H9 (cell line): ENCODE results near the gene AK5. TPM values are rescaled to one million over a fixed set of nuclear protein-coding genes. Genes with fewer than 3 reads are reported as not detected.

Source experiments
- DNase-seq: peaks from one replicate; pipeline ENCODE4 v3.0.0-alpha.2; 2017
- H2AFZ ChIP-seq: one replicate; pipeline ENCODE4 v1.6.1; 2013; ENCODE audit warnings: mild to moderate bottlenecking, low read length, control low read depth, moderate library complexity
- H2AK5ac ChIP-seq: 2 replicates; pipeline ENCODE4 v1.6.1; 2013; ENCODE audit warnings: low read length, control low read depth, mixed read lengths; ENCODE audit not compliant: insufficient read length
- H2BK120ac ChIP-seq: one replicate; pipeline ENCODE4 v1.6.1; 2013; ENCODE audit warnings: low read depth, mild to moderate bottlenecking, low read length, control low read depth, inconsistent platforms; ENCODE audit not compliant: poor library complexity, severe bottlenecking
- H2BK12ac ChIP-seq: 2 replicates; pipeline ENCODE4 v1.6.1; 2013; ENCODE audit warnings: low read length, control low read depth, mixed read lengths, low read depth; ENCODE audit not compliant: insufficient read length
- H2BK15ac ChIP-seq: 2 replicates; pipeline ENCODE4 v1.6.1; 2013; ENCODE audit warnings: low read depth, low read length, control low read depth
- H2BK20ac ChIP-seq: one replicate; pipeline ENCODE4 v1.6.1; 2013; ENCODE audit warnings: low read depth, mild to moderate bottlenecking, low read length, control low read depth, inconsistent platforms; ENCODE audit not compliant: poor library complexity, severe bottlenecking
- H2BK5ac ChIP-seq: 2 replicates; pipeline ENCODE4 v1.6.1; 2013; ENCODE audit warnings: low read length, control low read depth, mixed read lengths; ENCODE audit not compliant: insufficient read length
- H3K14ac ChIP-seq: 2 replicates; pipeline ENCODE4 v1.6.1; 2013; ENCODE audit warnings: low read length, control low read depth; ENCODE audit not compliant: insufficient read depth
- H3K18ac ChIP-seq: 2 replicates; pipeline ENCODE4 v1.6.1; 2013; ENCODE audit warnings: low read depth, mild to moderate bottlenecking, mixed read lengths, low read length, control low read depth; ENCODE audit not compliant: insufficient read length
- H3K23ac ChIP-seq: 2 replicates; pipeline ENCODE4 v1.6.1; 2013; ENCODE audit warnings: low read length, control low read depth, mixed read lengths, low read depth; ENCODE audit not compliant: insufficient read length
- H3K23me2 ChIP-seq: 2 replicates; pipeline ENCODE4 v1.6.1; 2013; ENCODE audit warnings: low read depth, mild to moderate bottlenecking, mixed read lengths, low read length, control low read depth; ENCODE audit not compliant: insufficient read length, poor library complexity, severe bottlenecking
- H3K27ac ChIP-seq: 2 replicates; pipeline ENCODE4 v1.5.1; 2013; ENCODE audit warnings: low read length, control low read depth, mixed read lengths, low read depth; ENCODE audit not compliant: insufficient read length
- H3K27me3 ChIP-seq: 2 replicates; pipeline ENCODE4 v1.6.1; 2013; ENCODE audit warnings: low read length, control low read depth, inconsistent platforms; ENCODE audit not compliant: insufficient read depth
- H3K4ac ChIP-seq: 2 replicates; pipeline ENCODE4 v1.6.1; 2013; ENCODE audit warnings: low read depth, mild to moderate bottlenecking, control low read depth, inconsistent platforms, low read length, moderate library complexity
- H3K4me1 ChIP-seq: 2 replicates; pipeline ENCODE4 v1.6.1; 2013; ENCODE audit warnings: low read length, control low read depth, inconsistent platforms; ENCODE audit not compliant: insufficient read depth
- H3K4me2 ChIP-seq: 2 replicates; pipeline ENCODE4 v1.6.1; 2013; ENCODE audit warnings: low read length, control low read depth, mixed read lengths; ENCODE audit not compliant: insufficient read length, insufficient read depth
- H3K56ac ChIP-seq: 2 replicates; pipeline ENCODE4 v1.6.1; 2013; ENCODE audit warnings: low read depth, mild to moderate bottlenecking, mixed read lengths, low read length, control low read depth; ENCODE audit not compliant: insufficient read length
- H3K79me1 ChIP-seq: 2 replicates; pipeline ENCODE4 v1.6.1; 2013; ENCODE audit warnings: low read depth, mild to moderate bottlenecking, moderate library complexity, low read length, control low read depth, inconsistent platforms; ENCODE audit not compliant: insufficient read depth, poor library complexity, severe bottlenecking
- H3K79me2 ChIP-seq: 2 replicates; pipeline ENCODE4 v1.6.1; 2013; ENCODE audit warnings: low read length, control low read depth, inconsistent platforms; ENCODE audit not compliant: insufficient read depth
- H3K9ac ChIP-seq: 2 replicates; pipeline ENCODE4 v1.6.1; 2013; ENCODE audit warnings: low read length, control low read depth, mixed read lengths; ENCODE audit not compliant: insufficient read length; ENCODE audit errors: extremely low read depth
- H3K9me3 ChIP-seq: one replicate; pipeline ENCODE4 v1.6.1; 2013; ENCODE audit warnings: low read depth, low read length, inconsistent platforms; ENCODE audit not compliant: control insufficient read depth
- H3T11ph ChIP-seq: one replicate; pipeline ENCODE4 v1.6.1; 2013; ENCODE audit warnings: mild to moderate bottlenecking, low read length, control low read depth, inconsistent platforms
- H4K20me1 ChIP-seq: one replicate; pipeline ENCODE4 v1.6.1; 2013; ENCODE audit not compliant: control insufficient read depth, insufficient read length, insufficient read depth
- H4K5ac ChIP-seq: 2 replicates; pipeline ENCODE4 v1.6.1; 2013; ENCODE audit warnings: low read depth, mild to moderate bottlenecking, mixed read lengths, low read length, control low read depth; ENCODE audit not compliant: insufficient read length
- H4K8ac ChIP-seq: replicated peaks from 2 replicates; pipeline ENCODE4 v1.6.1; 2013; ENCODE audit warnings: low read length, control low read depth, mixed read lengths, low read depth; ENCODE audit not compliant: insufficient read length
- H4K91ac ChIP-seq: 2 replicates; pipeline ENCODE4 v1.6.1; 2013; ENCODE audit warnings: low read depth, mild to moderate bottlenecking, moderate library complexity, mixed read lengths, low read length, control low read depth; ENCODE audit not compliant: insufficient read length
- H3K27ac Mint-ChIP-seq, 3 experiments: 2 replicates in 2 of 3; 3 replicates in 1 of 3; pipeline ENCODE4 v1.8.0; 2020 to 2021; ENCODE audit warnings: mixed read lengths in 3 of 3, mild to moderate bottlenecking in 1 of 3, moderate library complexity in 1 of 3
- H3K27me3 Mint-ChIP-seq: 2 replicates; pipeline ENCODE4 v1.8.0; 2021; ENCODE audit warnings: low read depth, mild to moderate bottlenecking, moderate library complexity, mixed read lengths
- H3K36me3 Mint-ChIP-seq, 3 experiments: 2 replicates in 2 of 3; 3 replicates in 1 of 3; pipeline ENCODE4 v1.8.0; 2020 to 2021; ENCODE audit warnings: low read depth in 3 of 3, mixed read lengths in 3 of 3; ENCODE audit not compliant: insufficient read depth in 1 of 3
- H3K4me1 Mint-ChIP-seq, 2 experiments: 2 replicates each; pipeline ENCODE4 v1.8.0; 2020; ENCODE audit warnings: mixed read lengths in 2 of 2
- H3K4me3 Mint-ChIP-seq, 2 experiments: 2 replicates in 1 of 2; 3 replicates in 1 of 2; pipeline ENCODE4 v1.8.0; 2020 to 2021; ENCODE audit warnings: mild to moderate bottlenecking in 2 of 2, mixed read lengths in 2 of 2, moderate library complexity in 1 of 2
- H3K9me3 Mint-ChIP-seq, 2 experiments: 2 replicates in 1 of 2; 3 replicates in 1 of 2; pipeline ENCODE4 v1.8.0; 2020; ENCODE audit warnings: mild to moderate bottlenecking in 2 of 2, mixed read lengths in 2 of 2, moderate library complexity in 1 of 2
- WGBS: extraction: QIAGEN DNeasy Blood & Tissue Kit; methylation state at CpG from one replicate; pipeline ENCODE4 v1.1.7; 2013; ENCODE audit warnings: missing lambda C conversion rate, low lambda C conversion rate, mixed read lengths; ENCODE audit not compliant: insufficient read length; ENCODE audit errors: extremely low coverage; 5-methylcytosine and 5-hydroxymethylcytosine counted together
- total RNA-seq: library from RNA; stranded (reverse); gene quantifications from 2 replicates; pipeline ENCODE4 v1.2.1, GENCODE V29; 2021
- TF ChIP-seq, protein P1 (sequence below): fragments of 200-600 bp; sonication (generic); conservative IDR thresholded peaks from 3 replicates; pipeline ENCODE4 v1.8.0; 2021; ENCODE audit warnings: antibody characterized with exemption, mild to moderate bottlenecking

AK5 gene
- total RNA-seq, 1 experiment from 2014 or later = 2.5 TPM

GRCh38 chr1:77430966-77431690 lies 149.3 kb downstream of the AK5 start:
- Histone ChIP-seq H4K91ac (no peak overlapping the region), H3K4me2 (no peak overlapping the region), H3K79me1 (no peaks in the 10 kb centered on the region), H3K9ac (no peak overlapping the region), H2AFZ (no peak overlapping the region), H2BK15ac (no peak overlapping the region), H3K18ac (no peak overlapping the region), H3K27ac (no peak overlapping the region), H3K23me2 (no peaks in the 10 kb centered on the region), H3K4me1 (no peaks in the 10 kb centered on the region), H3K79me2 (no peaks in the 10 kb centered on the region), H2BK12ac (no peak overlapping the region), H3K23ac (no peak overlapping the region), H3T11ph (no peak overlapping the region), H3K4ac (no peak overlapping the region), H2BK5ac (no peak overlapping the region), H3K27me3 (no peaks in the 10 kb centered on the region), H4K20me1 (no peaks in the 10 kb centered on the region), H2BK120ac (no peak overlapping the region), H2AK5ac (no peak overlapping the region), H3K56ac (no peak overlapping the region), H4K8ac (no peak overlapping the region), H2BK20ac (no peak overlapping the region), H3K14ac (no peak overlapping the region), H4K5ac (no peak overlapping the region), H3K9me3 (no peaks in the 10 kb centered on the region)
- Mint-ChIP-seq H3K9me3 (peaks cover 0 to 4% of the 10 kb centered on the region in 2 experiments; a peak in 2 of 5 replicates), H3K4me3 (no peak overlapping the region), H3K27ac (no peak overlapping the region), H3K27me3 (no peaks in the 10 kb centered on the region), H3K4me1 (no peaks in the 10 kb centered on the region), H3K36me3 (no peaks in the 10 kb centered on the region)
- TF ChIP-seq, protein P1, sequence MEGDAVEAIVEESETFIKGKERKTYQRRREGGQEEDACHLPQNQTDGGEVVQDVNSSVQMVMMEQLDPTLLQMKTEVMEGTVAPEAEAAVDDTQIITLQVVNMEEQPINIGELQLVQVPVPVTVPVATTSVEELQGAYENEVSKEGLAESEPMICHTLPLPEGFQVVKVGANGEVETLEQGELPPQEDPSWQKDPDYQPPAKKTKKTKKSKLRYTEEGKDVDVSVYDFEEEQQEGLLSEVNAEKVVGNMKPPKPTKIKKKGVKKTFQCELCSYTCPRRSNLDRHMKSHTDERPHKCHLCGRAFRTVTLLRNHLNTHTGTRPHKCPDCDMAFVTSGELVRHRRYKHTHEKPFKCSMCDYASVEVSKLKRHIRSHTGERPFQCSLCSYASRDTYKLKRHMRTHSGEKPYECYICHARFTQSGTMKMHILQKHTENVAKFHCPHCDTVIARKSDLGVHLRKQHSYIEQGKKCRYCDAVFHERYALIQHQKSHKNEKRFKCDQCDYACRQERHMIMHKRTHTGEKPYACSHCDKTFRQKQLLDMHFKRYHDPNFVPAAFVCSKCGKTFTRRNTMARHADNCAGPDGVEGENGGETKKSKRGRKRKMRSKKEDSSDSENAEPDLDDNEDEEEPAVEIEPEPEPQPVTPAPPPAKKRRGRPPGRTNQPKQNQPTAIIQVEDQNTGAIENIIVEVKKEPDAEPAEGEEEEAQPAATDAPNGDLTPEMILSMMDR = no peak
- no peak for DNase-seq
- no CpG with 5 or more reads among the region's 4 CpGs for WGBS
